ENCODE data around the gene ELMOD3. TPM values are rescaled to one million over a fixed set of nuclear protein-coding genes. Genes with fewer than 3 reads are reported as not detected.

ELMOD3 gene
- total RNA-seq, 1 donor from 2014 or later: 18.9 TPM

DNA sequence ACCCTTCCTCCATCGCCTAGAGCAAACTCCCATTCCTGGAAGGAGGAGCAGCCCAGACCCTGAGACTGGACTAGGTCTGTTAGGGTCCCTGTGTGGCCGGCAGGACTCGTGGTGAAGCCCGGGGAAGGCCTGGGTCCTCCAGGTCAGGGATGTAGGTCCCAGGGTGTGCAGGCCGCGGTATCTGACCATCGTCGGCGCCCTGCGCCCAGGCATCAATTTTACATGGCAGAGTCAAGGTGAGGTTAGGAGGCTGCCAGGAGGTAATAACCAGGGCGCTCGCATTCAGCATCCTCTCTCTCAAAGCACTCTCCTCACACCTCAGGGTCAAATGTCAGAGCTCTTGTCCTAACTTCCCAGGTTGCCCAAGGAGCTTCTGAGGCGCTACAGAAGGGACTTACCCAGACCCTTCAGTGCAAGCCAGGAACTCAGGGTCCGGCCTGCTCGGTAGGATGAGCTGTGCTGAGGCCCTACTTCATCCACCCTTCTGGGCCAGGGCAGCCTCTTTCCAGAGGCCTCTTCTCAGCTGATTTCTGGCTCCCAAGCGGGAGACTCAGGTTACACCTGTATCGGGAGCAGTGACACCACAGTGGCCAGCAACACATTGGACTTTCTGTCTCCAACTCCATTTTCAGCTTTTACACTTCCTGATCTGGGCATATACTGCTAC is 64.6 kb downstream of the ELMOD3 start:
- Mint-ChIP-seq H3K9me3 (no peaks in the 10 kb centered on the region), H3K27me3 (ENCODE audit: low read depth) (no peaks in the 10 kb centered on the region), H3K27ac (peak overlapping the region; percentile 98), H3K4me3 (ENCODE audit: low read depth) (peak overlapping the region; percentile 97), H3K36me3 (ENCODE audit: low read depth) (no peaks in the 10 kb centered on the region), H3K4me1 (ENCODE audit: low read depth) (peaks cover 37% of the 10 kb centered on the region)
- no peak for DNase-seq (ENCODE audit: low spot score)
- intact Hi-C loops (cut with micrococcal nuclease): loop anchor here (5.0 kb wide), 2 partner anchors 178 to 193 kb away; partner anchors contain the start of genes C2orf68 and RNF181

GRCh38 chr2:85420536-85421259 is 66.1 kb downstream of the ELMOD3 start:
- Mint-ChIP-seq H3K4me3 (ENCODE audit: low read depth) (peak overlapping the region; percentile 70), H3K4me1 (ENCODE audit: low read depth) (peaks cover 25% of the 10 kb centered on the region), H3K27ac (peak overlapping the region; percentile 86), H3K9me3 (no peaks in the 10 kb centered on the region), H3K27me3 (ENCODE audit: low read depth) (no peaks in the 10 kb centered on the region), H3K36me3 (ENCODE audit: low read depth) (no peaks in the 10 kb centered on the region)
- peak; percentile 85 for DNase-seq (ENCODE audit: low spot score)
- intact Hi-C loops (cut with micrococcal nuclease): loop anchor here (1.0 to 2.0 kb wide), 3 partner anchors 18 to 140 kb away; partner anchors contain the start of gene GGCX

DNA sequence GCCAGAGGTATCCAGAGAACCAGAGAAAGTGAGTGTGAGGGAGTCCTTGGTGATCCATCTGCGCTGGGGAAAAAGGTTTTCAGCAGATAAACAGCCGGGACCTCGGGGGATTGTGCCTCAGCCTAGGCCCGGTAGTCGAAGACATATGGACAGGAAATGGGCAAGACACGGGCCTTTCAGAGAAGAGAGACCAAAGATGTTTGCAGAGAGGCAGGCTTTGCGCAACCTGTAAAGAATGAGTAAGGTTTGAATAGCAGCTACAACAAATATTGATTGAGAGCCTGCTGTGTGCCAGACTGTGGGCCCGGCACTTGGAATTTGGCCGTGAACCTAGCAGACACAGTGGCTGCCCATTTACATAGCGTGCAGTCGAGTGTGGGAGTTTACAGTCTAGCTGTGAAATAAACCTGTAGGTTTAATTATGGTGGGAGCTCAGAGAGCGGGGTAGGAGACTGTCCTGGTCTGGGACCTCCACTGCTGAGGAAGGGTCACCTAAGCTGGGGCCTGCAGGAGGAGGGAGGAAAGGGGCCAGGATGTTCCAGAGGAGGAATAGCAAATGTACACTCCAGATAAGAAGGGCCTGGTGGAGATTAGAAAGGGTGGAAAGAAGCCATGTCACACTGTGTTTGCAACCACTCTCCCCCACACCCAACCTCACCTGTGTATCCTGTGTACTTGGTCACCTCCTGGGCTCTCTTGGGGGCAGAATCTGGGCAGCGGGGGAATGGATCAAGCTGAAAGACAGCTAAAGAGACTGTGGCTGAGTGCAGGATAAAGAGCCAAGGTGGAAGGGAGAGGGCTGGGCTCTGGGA is 66.9 kb downstream of the ELMOD3 start:
- Mint-ChIP-seq H3K27me3 (ENCODE audit: low read depth) (no peaks in the 10 kb centered on the region), H3K4me3 (ENCODE audit: low read depth) (no peak overlapping the region), H3K36me3 (ENCODE audit: low read depth) (no peaks in the 10 kb centered on the region), H3K27ac (peak overlapping the region; percentile 86), H3K4me1 (ENCODE audit: low read depth) (peaks cover 25% of the 10 kb centered on the region), H3K9me3 (no peaks in the 10 kb centered on the region)
- DNase-seq (ENCODE audit: low spot score): no peak
- intact Hi-C loops (cut with micrococcal nuclease): loop anchor here (2.0 kb wide), 2 partner anchors 17 to 139 kb away; partner anchors contain the start of gene GGCX

DNA sequence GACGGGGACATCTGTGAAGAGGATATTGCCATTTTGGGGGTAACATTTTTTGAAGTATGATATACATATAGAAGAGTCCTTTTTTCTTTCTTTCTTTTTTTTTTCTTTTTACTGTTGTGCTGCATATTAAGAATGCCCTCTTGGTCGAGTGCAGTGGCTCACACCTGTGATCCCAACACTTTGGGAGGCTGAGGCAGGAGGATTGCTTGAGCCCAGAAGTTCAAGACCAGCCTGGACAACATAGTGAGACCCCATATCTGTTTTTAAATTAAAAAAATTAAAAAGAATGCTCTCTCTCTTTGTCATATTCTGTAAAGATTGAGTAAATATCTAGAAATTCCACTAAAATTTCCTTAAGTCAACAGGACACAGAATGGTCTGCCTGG is 67.5 kb downstream of the ELMOD3 start:
- Mint-ChIP-seq H3K27me3 (ENCODE audit: low read depth) (no peaks in the 10 kb centered on the region), H3K36me3 (ENCODE audit: low read depth) (no peaks in the 10 kb centered on the region), H3K27ac (no peak overlapping the region), H3K9me3 (no peaks in the 10 kb centered on the region), H3K4me1 (ENCODE audit: low read depth) (peaks cover 25% of the 10 kb centered on the region), H3K4me3 (ENCODE audit: low read depth) (no peak overlapping the region)
- intact Hi-C loops (cut with micrococcal nuclease): no loop called here
- no peak for DNase-seq (ENCODE audit: low spot score)

DNA sequence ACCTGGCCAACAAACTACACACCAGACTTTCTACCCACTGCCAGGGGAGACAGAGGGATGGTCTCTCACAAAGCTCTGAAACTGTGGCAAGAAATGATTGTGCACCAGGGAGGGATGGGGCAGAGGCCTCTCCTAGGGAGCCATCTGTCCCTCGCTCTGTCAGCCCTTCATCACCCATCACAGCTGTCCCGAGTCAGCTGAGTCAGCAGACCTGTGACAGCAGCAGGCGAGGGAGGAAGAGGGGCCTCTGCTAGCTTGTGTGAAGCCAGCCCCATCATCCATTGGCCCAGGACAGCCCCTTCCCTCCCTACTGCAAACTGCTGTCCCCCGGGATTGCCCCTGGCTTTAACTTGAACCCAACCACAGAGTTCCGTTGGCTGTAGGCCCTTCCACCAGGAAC is 69.0 kb downstream of the ELMOD3 start:
- Mint-ChIP-seq H3K4me1 (ENCODE audit: low read depth) (peaks cover 24% of the 10 kb centered on the region), H3K36me3 (ENCODE audit: low read depth) (no peaks in the 10 kb centered on the region), H3K27me3 (ENCODE audit: low read depth) (no peaks in the 10 kb centered on the region), H3K27ac (no peak overlapping the region), H3K9me3 (no peaks in the 10 kb centered on the region), H3K4me3 (ENCODE audit: low read depth) (no peak overlapping the region)
- intact Hi-C loops (cut with micrococcal nuclease): no loop called here
- DNase-seq (ENCODE audit: low spot score): no peak

GRCh38 chr2:85425588-85425987 is 71.0 kb downstream of the ELMOD3 start:
- H3K36me3 Mint-ChIP-seq (ENCODE audit: low read depth): no peaks in the 10 kb centered on the region
- no peaks in the 10 kb centered on the region for H3K27me3 Mint-ChIP-seq (ENCODE audit: low read depth)
- intact Hi-C loops (cut with micrococcal nuclease): no loop called here
- H3K4me1 Mint-ChIP-seq (ENCODE audit: low read depth): peaks cover 13% of the 10 kb centered on the region
- DNase-seq (ENCODE audit: low spot score): no peak
- H3K4me3 Mint-ChIP-seq (ENCODE audit: low read depth): no peak overlapping the region
- no peak overlapping the region for H3K27ac Mint-ChIP-seq
- no peaks in the 10 kb centered on the region for H3K9me3 Mint-ChIP-seq

- Mint-ChIP-seq H3K9me3 (no peaks in the 10 kb centered on the region), H3K27ac (no peak overlapping the region), H3K4me1 (ENCODE audit: low read depth) (peaks cover 2% of the 10 kb centered on the region), H3K36me3 (ENCODE audit: low read depth) (no peaks in the 10 kb centered on the region), H3K27me3 (ENCODE audit: low read depth) (no peaks in the 10 kb centered on the region), H3K4me3 (ENCODE audit: low read depth) (no peak overlapping the region)
- DNase-seq (ENCODE audit: low spot score): no peak
- intact Hi-C loops (cut with micrococcal nuclease): no loop called here
Observed at GRCh38 chr2:85427300-85427835, 72.8 kb downstream of the ELMOD3 start.

GRCh38 chr2:85428343-85428881 is 73.8 kb downstream of the ELMOD3 start:
- no peak overlapping the region for H3K4me3 Mint-ChIP-seq (ENCODE audit: low read depth)
- DNase-seq (ENCODE audit: low spot score): no peak
- H3K4me1 Mint-ChIP-seq (ENCODE audit: low read depth): peaks cover 2% of the 10 kb centered on the region
- intact Hi-C loops (cut with micrococcal nuclease): no loop called here
- no peaks in the 10 kb centered on the region for H3K27me3 Mint-ChIP-seq (ENCODE audit: low read depth)
- no peaks in the 10 kb centered on the region for H3K36me3 Mint-ChIP-seq (ENCODE audit: low read depth)
- no peaks in the 10 kb centered on the region for H3K9me3 Mint-ChIP-seq
- H3K27ac Mint-ChIP-seq: no peak overlapping the region

- no peaks in the 10 kb centered on the region for H3K9me3 Mint-ChIP-seq
- no peaks in the 10 kb centered on the region for H3K27me3 Mint-ChIP-seq (ENCODE audit: low read depth)
- H3K4me3 Mint-ChIP-seq (ENCODE audit: low read depth): no peak overlapping the region
- H3K27ac Mint-ChIP-seq: no peak overlapping the region
- peaks cover 2% of the 10 kb centered on the region for H3K4me1 Mint-ChIP-seq (ENCODE audit: low read depth)
- intact Hi-C loops (cut with micrococcal nuclease): no loop called here
- no peak for DNase-seq (ENCODE audit: low spot score)
- no peaks in the 10 kb centered on the region for H3K36me3 Mint-ChIP-seq (ENCODE audit: low read depth)
Observed at GRCh38 chr2:85429213-85429923, 74.8 kb downstream of the ELMOD3 start.

DNA sequence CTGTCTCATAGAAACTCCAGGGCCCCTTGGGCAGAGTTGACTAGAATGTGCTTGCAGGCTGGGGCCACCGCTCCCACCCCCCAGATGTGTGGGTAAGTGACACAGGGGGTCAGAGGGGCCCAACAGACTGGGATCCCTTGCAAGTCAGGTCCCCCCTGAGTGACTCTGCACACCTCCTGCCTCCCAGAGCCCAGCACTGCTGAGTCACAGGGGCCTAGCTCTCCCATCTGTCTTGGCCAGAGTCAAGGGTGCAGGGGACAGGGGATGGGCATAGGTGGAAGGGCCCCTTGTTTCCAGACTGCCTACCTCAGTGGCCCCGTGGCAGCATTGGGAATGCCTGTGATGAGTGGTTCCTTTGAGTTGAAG is 75.3 kb downstream of the ELMOD3 start:
- intact Hi-C loops (cut with micrococcal nuclease): no loop called here
- Mint-ChIP-seq H3K36me3 (ENCODE audit: low read depth) (no peaks in the 10 kb centered on the region), H3K4me3 (ENCODE audit: low read depth) (no peak overlapping the region), H3K27ac (no peak overlapping the region), H3K27me3 (ENCODE audit: low read depth) (no peaks in the 10 kb centered on the region), H3K4me1 (ENCODE audit: low read depth) (peaks cover 2% of the 10 kb centered on the region), H3K9me3 (no peaks in the 10 kb centered on the region)
- DNase-seq (ENCODE audit: low spot score): no peak

GRCh38 chr2:85430752-85431569 is 76.4 kb downstream of the ELMOD3 start:
- no peak overlapping the region for H3K4me3 Mint-ChIP-seq (ENCODE audit: low read depth)
- peaks cover 2% of the 10 kb centered on the region for H3K4me1 Mint-ChIP-seq (ENCODE audit: low read depth)
- no peak for DNase-seq (ENCODE audit: low spot score)
- intact Hi-C loops (cut with micrococcal nuclease): no loop called here
- no peaks in the 10 kb centered on the region for H3K27me3 Mint-ChIP-seq (ENCODE audit: low read depth)
- H3K9me3 Mint-ChIP-seq: no peaks in the 10 kb centered on the region
- H3K36me3 Mint-ChIP-seq (ENCODE audit: low read depth): no peaks in the 10 kb centered on the region
- no peak overlapping the region for H3K27ac Mint-ChIP-seq
